ENCODE results near the gene ALOX15.
"Not testable (repeated sequence)": the region's sequence is repeated elsewhere in the genome, so short reads cannot be mapped to it uniquely, and the experiment has no call there.

The ALOX15 gene, protein sequence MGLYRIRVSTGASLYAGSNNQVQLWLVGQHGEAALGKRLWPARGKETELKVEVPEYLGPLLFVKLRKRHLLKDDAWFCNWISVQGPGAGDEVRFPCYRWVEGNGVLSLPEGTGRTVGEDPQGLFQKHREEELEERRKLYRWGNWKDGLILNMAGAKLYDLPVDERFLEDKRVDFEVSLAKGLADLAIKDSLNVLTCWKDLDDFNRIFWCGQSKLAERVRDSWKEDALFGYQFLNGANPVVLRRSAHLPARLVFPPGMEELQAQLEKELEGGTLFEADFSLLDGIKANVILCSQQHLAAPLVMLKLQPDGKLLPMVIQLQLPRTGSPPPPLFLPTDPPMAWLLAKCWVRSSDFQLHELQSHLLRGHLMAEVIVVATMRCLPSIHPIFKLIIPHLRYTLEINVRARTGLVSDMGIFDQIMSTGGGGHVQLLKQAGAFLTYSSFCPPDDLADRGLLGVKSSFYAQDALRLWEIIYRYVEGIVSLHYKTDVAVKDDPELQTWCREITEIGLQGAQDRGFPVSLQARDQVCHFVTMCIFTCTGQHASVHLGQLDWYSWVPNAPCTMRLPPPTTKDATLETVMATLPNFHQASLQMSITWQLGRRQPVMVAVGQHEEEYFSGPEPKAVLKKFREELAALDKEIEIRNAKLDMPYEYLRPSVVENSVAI

DNA sequence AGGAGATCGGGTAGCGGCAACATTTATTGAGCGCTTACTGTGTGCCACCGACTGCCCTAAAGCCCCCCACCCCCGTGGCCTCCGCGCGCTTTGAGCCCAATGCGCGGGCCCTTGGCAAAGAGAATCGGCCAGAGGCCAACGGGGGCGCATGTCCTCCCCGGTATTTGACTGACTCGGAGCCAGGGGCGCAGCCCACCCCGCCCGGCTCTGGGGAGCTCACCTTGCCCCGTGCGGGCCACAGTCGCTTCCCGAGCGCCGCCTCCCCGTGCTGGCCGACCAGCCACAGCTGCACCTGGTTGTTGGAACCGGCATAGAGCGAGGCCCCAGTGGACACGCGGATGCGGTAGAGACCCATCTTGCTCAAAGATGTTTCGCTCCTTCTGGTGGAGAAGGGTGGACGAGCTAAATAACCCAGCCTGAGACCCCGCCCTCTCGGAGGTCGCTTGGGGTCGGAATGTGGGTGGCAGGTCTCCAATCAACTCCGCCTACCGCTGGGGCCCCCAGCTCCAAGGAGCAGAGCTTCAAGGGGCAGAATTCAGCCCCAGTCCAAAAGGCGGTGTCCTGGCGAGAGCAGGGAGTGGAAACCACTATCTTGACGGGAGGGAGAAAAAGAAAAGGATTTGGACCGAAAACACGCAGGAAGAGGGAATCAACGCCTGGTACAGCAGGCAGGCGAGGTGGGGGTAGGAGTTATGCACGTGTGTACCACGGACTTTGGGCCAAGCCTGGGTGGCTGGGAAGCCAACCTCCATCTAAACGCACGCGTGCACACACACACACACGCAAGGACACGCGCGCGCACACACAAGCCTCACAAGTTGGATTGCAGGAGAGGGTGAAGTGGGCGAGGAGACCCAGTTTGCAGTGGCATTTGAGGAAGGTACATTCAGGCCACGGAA is at the start of gene ALOX15:
Gene ALOX15 (minus strand): TSS at position 382 of the 899 bp plus-strand sequence. CDS start 27 bp downstream, at position 355.
- DNase-seq: no peak

GRCh38 chr17:4690745-4691144 is 49.3 kb upstream of the ALOX15 start:
- DNase-seq: no peak

GRCh38 chr17:4689872-4690271 is 48.4 kb upstream of the ALOX15 start:
- DNase-seq: not testable (repeated sequence)

- not testable (repeated sequence) for DNase-seq
Measured at GRCh38 chr17:4683739-4684138, 42.3 kb upstream of the ALOX15 start.

GRCh38 chr17:4679658-4680057 is 38.2 kb upstream of the ALOX15 start:
- DNase-seq: no peak

- no peak for DNase-seq
Measured at GRCh38 chr17:4678448-4679026, 37.1 kb upstream of the ALOX15 start.

DNA sequence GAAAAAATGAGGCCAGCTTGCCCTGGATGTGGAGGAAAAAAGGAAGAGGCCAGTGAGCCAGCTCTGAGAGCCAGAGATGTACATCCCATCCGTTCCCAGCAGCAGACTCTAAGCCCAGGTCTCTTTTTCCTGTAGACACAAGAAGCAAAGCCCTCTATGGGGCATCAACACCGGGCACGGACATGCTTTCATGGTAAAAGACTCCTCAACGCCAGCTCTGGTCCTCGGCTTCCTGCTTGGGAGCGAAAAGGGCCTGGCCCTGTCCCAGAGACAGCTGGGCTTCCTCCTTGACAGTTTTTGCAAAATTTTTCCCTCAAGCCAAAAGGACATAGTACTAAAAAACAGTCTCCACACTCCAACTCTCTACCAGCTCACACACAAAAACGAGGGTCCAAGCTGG is 35.3 kb upstream of the ALOX15 start:
- DNase-seq: no peak

DNA sequence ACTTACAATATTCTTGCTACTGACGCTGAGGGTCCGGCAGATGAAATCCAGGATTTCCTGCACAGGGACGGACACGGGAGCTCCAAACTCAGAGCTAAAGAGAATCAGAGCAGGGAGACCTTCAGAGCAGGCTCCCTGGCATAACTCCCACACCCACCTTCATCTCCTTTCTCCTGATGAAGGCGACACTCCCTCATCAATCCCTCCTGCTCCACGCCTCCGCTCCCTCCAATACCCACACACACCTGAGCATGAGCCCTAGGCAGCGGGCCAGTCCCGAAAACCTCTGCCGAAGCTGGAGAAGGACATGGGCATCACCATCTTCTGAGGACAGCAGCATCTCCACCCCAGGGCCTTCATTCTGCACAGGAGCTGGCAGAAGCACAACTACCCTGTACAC is 34.3 kb upstream of the ALOX15 start:
- no peak for DNase-seq

DNA sequence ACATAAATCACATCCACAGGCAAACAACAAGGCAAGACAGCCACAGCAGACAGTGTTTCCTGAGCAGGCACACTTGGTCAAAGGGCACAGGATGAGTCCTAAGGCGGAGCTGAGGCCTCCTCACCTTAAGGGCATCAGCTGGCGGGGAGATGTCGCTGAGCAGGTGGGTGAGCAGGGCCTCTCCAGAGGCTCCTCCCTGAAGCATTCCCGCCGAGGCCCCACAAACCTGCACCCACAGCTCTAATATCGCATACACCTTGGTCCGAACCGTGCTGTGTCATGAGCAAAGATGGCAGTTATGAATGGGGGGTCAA is 33.2 kb upstream of the ALOX15 start:
- no peak for DNase-seq

GRCh38 chr17:4673986-4674684 is 32.7 kb upstream of the ALOX15 start:
- DNase-seq: no peak

DNA sequence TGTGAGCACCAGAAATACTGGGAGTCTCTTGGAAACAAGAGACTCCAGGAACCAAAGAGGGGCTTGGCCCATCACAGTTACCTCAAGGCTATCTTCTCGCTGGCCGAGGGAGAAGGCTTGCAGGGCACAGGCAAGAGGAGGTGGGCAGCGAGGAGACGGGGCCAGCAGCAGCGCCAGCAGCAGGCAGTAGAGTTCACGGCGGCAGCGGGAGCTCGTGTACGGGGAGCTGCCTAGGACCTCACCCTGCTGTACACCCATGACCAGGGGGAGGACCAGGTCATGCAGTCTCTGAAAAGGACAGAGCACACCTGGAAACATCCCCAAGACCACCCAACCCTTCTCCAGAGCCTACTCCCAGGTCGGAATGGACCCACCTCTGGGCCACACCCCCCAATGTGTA is 31.7 kb upstream of the ALOX15 start:
- no peak for DNase-seq

DNA sequence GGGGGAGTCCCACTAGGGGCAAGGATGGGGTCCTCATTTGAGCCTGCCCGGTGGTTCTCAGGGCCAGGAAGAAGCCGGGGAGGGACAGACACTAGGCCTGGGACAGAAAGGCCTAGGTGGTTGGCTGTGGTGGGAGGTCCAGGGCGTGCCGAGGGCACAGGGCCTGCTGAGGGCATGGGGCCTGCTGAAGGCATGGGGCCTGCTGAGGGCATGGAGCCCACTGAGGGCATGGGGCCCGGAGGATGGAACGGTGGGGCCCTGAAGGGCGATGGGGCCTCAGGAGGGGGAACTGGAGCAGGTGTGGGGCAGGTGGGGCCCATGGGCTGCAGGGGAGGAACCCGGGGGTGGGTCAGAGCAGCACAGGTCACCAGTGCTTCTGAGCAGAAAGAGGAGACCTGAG is 31.3 kb upstream of the ALOX15 start:
- no peak for DNase-seq

- no peak for DNase-seq
Measured at GRCh38 chr17:4672055-4672630, 30.7 kb upstream of the ALOX15 start.

DNA sequence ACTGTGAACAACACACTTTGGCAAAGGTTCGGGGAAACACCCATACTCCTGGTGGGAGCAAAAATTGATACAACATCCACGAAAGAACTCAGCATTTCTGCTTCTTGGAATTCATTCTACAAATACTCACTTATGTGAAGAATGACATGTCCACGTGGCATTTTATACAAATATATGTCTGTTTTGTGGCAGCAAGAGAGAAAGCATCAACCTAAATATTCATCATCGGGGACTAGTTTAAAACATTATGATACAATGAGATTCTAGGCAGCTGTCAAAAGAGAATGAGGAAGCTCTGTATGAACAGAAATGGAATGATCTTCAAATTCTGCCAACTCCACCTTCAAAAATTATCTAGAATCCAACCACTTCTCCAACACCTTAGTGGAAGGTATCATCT is 25.7 kb upstream of the ALOX15 start:
- no peak for DNase-seq

DNA sequence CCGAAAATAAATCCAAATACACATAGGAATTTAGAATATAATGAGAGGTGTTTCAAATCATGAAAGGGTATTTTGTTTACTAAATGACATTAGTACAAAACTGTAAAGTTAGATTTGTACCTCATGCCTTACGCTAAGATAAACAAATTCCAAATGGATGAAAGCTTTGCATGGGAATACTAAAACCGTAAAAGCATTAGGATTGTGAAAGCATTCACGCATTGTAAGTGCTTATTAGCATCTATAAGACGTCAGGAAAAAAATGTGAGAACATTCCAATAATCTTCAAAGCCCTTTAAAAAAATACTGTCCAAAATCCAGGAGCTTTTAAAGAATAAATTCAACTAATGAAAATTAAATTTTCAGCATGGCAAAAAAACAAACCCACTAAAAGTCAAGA is 24.8 kb upstream of the ALOX15 start:
- DNase-seq: no peak

GRCh38 chr17:4665027-4665426 is 23.5 kb upstream of the ALOX15 start:
- no peak for DNase-seq

- DNase-seq: no peak
Measured at GRCh38 chr17:4664230-4664629, 22.8 kb upstream of the ALOX15 start.

DNA sequence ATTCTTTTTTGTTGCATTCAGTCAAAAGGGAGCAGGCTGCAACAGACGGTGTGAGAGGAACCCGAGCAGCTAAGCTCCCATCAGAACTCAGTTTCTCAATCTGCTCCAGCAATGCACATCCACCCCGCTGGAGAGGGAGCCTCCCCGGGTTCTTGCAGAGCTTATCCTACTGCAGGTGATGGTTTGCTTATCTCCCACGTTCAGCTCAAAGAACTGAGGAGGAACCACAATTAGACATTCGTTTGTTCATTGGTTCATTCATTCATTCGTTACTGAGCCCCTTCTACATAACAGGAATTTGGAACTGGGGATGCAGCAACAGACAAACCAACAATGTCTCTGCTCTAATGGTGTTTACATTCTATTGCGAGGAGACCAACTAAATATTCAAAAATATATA is 22.2 kb upstream of the ALOX15 start:
- DNase-seq: no peak

DNA sequence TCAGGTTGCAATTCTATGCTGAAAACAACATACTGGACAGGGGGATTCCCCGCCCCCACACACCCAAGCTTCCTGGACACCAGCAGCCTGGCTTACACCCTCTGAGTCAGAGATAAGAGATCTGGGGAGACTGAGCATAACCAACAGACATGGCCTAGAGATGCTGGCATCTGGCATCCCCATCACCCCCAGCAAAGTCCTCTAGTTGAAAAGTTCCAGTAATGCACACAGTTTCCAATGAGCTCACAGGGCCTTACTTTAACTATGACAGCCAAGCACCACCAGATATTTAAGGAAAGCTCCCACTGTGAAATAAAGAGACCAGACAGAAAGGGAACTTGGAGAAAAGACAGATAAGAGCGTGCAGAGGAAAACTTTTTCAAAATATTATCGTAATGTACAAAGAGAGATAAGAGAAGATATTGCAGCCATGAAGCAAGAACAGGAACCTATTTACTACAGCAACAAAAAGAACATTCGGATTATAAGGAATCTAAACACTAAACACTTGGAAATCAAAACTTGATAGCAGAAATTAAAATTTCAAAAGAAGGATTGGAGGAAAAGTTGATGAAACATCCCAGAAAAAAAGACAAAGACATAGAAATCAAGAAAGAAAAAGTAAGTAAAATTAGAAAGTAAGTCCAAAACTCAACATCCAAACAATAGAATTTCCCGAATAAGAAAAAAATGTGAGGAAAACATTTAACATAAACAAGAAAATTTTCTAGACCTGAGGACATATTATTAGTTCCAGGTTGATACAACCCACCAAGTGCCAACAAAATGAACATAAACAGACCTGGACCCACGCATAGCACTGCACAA is 17.2 kb upstream of the ALOX15 start:
- DNase-seq: no peak

- DNase-seq: no peak
Measured at GRCh38 chr17:4657678-4658077, 16.2 kb upstream of the ALOX15 start.

GRCh38 chr17:4655933-4656332 is 14.5 kb upstream of the ALOX15 start:
- not testable (repeated sequence) for DNase-seq

Measured in cerebellar nuclear complex (tissue), 1 donor.